GM21786 (cell line): ENCODE data around the gene SMPD3.

Experiments used
- ATAC-seq: cut with Tn5 transposase; IDR thresholded peaks from one replicate; pipeline ENCODE4 v1.9.1; 2021; ENCODE audit not compliant: unreplicated experiment

Gene SMPD3

GRCh38 chr16:68436581-68436980, 11.7 kb downstream of the SMPD3 start:
- ATAC-seq: no peak

- no peak for ATAC-seq
Observed at GRCh38 chr16:68434624-68435210, 13.6 kb downstream of the SMPD3 start.

GRCh38 chr16:68433316-68433715, 15.0 kb downstream of the SMPD3 start:
- no peak for ATAC-seq

- ATAC-seq: no peak
Observed at GRCh38 chr16:68432701-68433100, 15.6 kb downstream of the SMPD3 start.

GRCh38 chr16:68429076-68429854, 19.0 kb downstream of the SMPD3 start:
- no peak for ATAC-seq

- ATAC-seq: no peak
Observed at GRCh38 chr16:68427649-68428303, 20.5 kb downstream of the SMPD3 start.

GRCh38 chr16:68426347-68426652, 22.0 kb downstream of the SMPD3 start:
- ATAC-seq: no peak

- ATAC-seq: no peak
Observed at GRCh38 chr16:68425498-68426346, 22.6 kb downstream of the SMPD3 start.

GRCh38 chr16:68423771-68424170, 24.5 kb downstream of the SMPD3 start:
- no peak for ATAC-seq

- ATAC-seq: no peak
Observed at GRCh38 chr16:68422396-68422960, 25.8 kb downstream of the SMPD3 start.

GRCh38 chr16:68421076-68421475, 27.2 kb downstream of the SMPD3 start:
- no peak for ATAC-seq

GRCh38 chr16:68420366-68420942, 27.9 kb downstream of the SMPD3 start:
- no peak for ATAC-seq

- ATAC-seq: peak; percentile 84
Observed at GRCh38 chr16:68417711-68418301, 30.5 kb downstream of the SMPD3 start.

- no peak for ATAC-seq
Observed at GRCh38 chr16:68416057-68417046, 32.0 kb downstream of the SMPD3 start.

GRCh38 chr16:68414581-68414980, 33.7 kb downstream of the SMPD3 start:
- no peak for ATAC-seq

- ATAC-seq: no peak
Observed at GRCh38 chr16:68412061-68412460, 36.2 kb downstream of the SMPD3 start.

- no peak for ATAC-seq
Observed at GRCh38 chr16:68411086-68411485, 37.2 kb downstream of the SMPD3 start.

- ATAC-seq: no peak
Observed at GRCh38 chr16:68408967-68409366, 39.3 kb downstream of the SMPD3 start.

GRCh38 chr16:68408428-68408827, 39.9 kb downstream of the SMPD3 start:
- no peak for ATAC-seq
